Liver (tissue), 9 donors: ENCODE measurements around the gene EPSTI1. TPM values are rescaled to one million over a fixed set of nuclear protein-coding genes. Genes with fewer than 3 reads are reported as not detected.

Source experiments
- DNase-seq: peaks from one replicate; pipeline ENCODE4 v3.0.0-alpha.2; 2017; ENCODE audit warnings: low spot score
- H3K27ac ChIP-seq, 2 donors: one replicate each; pipeline ENCODE4 v1.7.0; 2013; ENCODE audit warnings: inconsistent platforms in 2 of 2, low read length in 2 of 2, control low read depth in 1 of 2, low read depth in 1 of 2, mild to moderate bottlenecking in 1 of 2
- H3K27me3 ChIP-seq, 4 donors: one replicate each; pipeline versions ENCODE4 v1.6.1 to v1.7.0; 2013; ENCODE audit warnings: low read length in 3 of 4, inconsistent platforms in 1 of 4, mild to moderate bottlenecking in 1 of 4, moderate library complexity in 1 of 4; ENCODE audit not compliant: control insufficient read depth in 4 of 4, insufficient read depth in 4 of 4
- H3K36me3 ChIP-seq, 4 donors: one replicate each; pipeline versions ENCODE4 v1.6.1 to v1.7.0; 2013; ENCODE audit warnings: low read length in 3 of 4, mild to moderate bottlenecking in 3 of 4, low read depth in 1 of 4, moderate library complexity in 1 of 4; ENCODE audit not compliant: control insufficient read depth in 4 of 4, insufficient read depth in 3 of 4
- H3K4me1 ChIP-seq, 4 donors: one replicate each; pipeline versions ENCODE4 v1.6.1 to v1.7.0; 2013; ENCODE audit warnings: low read length in 3 of 4, mild to moderate bottlenecking in 3 of 4, moderate library complexity in 1 of 4; ENCODE audit not compliant: control insufficient read depth in 4 of 4, insufficient read depth in 4 of 4
- H3K4me3 ChIP-seq, 3 donors: one replicate each; pipeline versions ENCODE4 v1.6.1 to v1.7.0; 2013; ENCODE audit warnings: low read length in 3 of 3, control low read depth in 1 of 3, low read depth in 1 of 3, mild to moderate bottlenecking in 1 of 3
- H3K9ac ChIP-seq, 2 donors: one replicate each; pipeline ENCODE4 v1.7.0; 2013; ENCODE audit warnings: low read length in 2 of 2, mild to moderate bottlenecking in 2 of 2, moderate library complexity in 2 of 2, control low read depth in 1 of 2, low read depth in 1 of 2
- H3K9me3 ChIP-seq, 4 donors: one replicate each; pipeline versions ENCODE4 v1.6.1 to v1.7.0; 2013; ENCODE audit warnings: low read length in 3 of 4; ENCODE audit not compliant: control insufficient read depth in 4 of 4
- EGR1 ChIP-seq, 2 donors: IDR thresholded peaks; 2 replicates each; pipeline ENCODE4 v1.6.1; 2016 to 2018; ENCODE audit warnings: antibody characterized with exemption in 2 of 2, low read depth in 2 of 2
- FOXA1 ChIP-seq: IDR thresholded peaks from 2 replicates; pipeline ENCODE4 v1.6.1; 2016; ENCODE audit warnings: antibody characterized with exemption
- FOXA2 ChIP-seq: IDR thresholded peaks from 2 replicates; pipeline ENCODE4 v1.6.1; 2016; ENCODE audit warnings: antibody characterized with exemption
- GABPA ChIP-seq, 2 donors: IDR thresholded peaks in 1 of 2; conservative IDR thresholded peaks in 1 of 2; 2 replicates each; pipeline ENCODE4 v1.6.1; 2016; ENCODE audit warnings: antibody characterized with exemption in 2 of 2, mild to moderate bottlenecking in 1 of 2, moderate library complexity in 1 of 2
- HNF4G ChIP-seq: IDR thresholded peaks from 2 replicates; pipeline ENCODE4 v1.6.1; 2016; ENCODE audit warnings: antibody characterized with exemption
- JUND ChIP-seq, 2 donors: IDR thresholded peaks; 2 replicates each; pipeline ENCODE4 v1.6.1; 2016; ENCODE audit warnings: antibody characterized with exemption in 2 of 2
- NR2F2 ChIP-seq: IDR thresholded peaks from 2 replicates; pipeline ENCODE4 v1.6.1; 2016; ENCODE audit warnings: antibody characterized with exemption
- RAD21 ChIP-seq, 2 donors: IDR thresholded peaks; 2 replicates each; pipeline ENCODE4 v1.6.1; 2016; ENCODE audit warnings: antibody characterized with exemption in 2 of 2, mild to moderate bottlenecking in 2 of 2
- RXRA ChIP-seq, 2 donors: IDR thresholded peaks; 2 replicates each; pipeline ENCODE4 v1.6.1; 2017 to 2018; ENCODE audit warnings: antibody characterized with exemption in 2 of 2, mild to moderate bottlenecking in 1 of 2
- SP1 ChIP-seq: IDR thresholded peaks from 2 replicates; pipeline ENCODE4 v1.6.1; 2018; ENCODE audit warnings: antibody characterized with exemption, mild to moderate bottlenecking
- YY1 ChIP-seq: IDR thresholded peaks from 2 replicates; pipeline ENCODE4 v1.6.1; 2016; ENCODE audit warnings: antibody characterized with exemption, mild to moderate bottlenecking
- WGBS: extraction: QIAGEN DNeasy Blood & Tissue Kit; methylation state at CpG from one replicate; pipeline ENCODE4 v1.1.7; 2013; 5-methylcytosine and 5-hydroxymethylcytosine counted together
- polyA plus RNA-seq, 2 donors: library from polyadenylated mRNA; stranded (reverse) in 1 of 2; unstranded in 1 of 2; fragments of 200-250 nt in 1 of 2; fragments of >200 nt in 1 of 2; fragmentation: Nextera tagmentation in 1 of 2; extraction: Ambion mirVana in 1 of 2; gene quantifications; one replicate each; pipeline versions ENCODE4 v1.2.1 to v1.2.3, GENCODE V29; 2013 to 2015
- total RNA-seq, 2 donors: library from RNA; depleted of rRNA; stranded (reverse); fragments of >200 nt; gene quantifications; one replicate each; pipeline ENCODE4 v1.2.3, GENCODE V29; 2014
- TF ChIP-seq, protein P1 (sequence below): IDR thresholded peaks from 2 replicates; pipeline ENCODE4 v1.6.1; 2016; ENCODE audit warnings: antibody characterized with exemption
- TF ChIP-seq, protein P2 (sequence below): fragments of 150-350 bp; IDR thresholded peaks from 2 replicates; pipeline ENCODE4 v1.5.1; 2017; ENCODE audit warnings: improper control_type of control experiment, low read depth, low read length; ENCODE audit not compliant: missing input control
- TF ChIP-seq, protein P3 (sequence below): IDR thresholded peaks from 2 replicates; pipeline ENCODE4 v1.6.1; 2016; ENCODE audit warnings: antibody characterized with exemption
- TF ChIP-seq, protein P4 (sequence below): IDR thresholded peaks from 2 replicates; pipeline ENCODE4 v1.6.1; 2016; ENCODE audit warnings: antibody characterized with exemption
- TF ChIP-seq, protein P5 (sequence below): IDR thresholded peaks from 2 replicates; pipeline ENCODE4 v1.6.1; 2016; ENCODE audit warnings: antibody characterized with exemption, mild to moderate bottlenecking
- donor health status: healthy.
- donor health status: healthy.
- donor health status: healthy.
- donor health status: healthy.
- donor health status: healthy.

The EPSTI1 gene
- total and polyA plus RNA-seq, 4 donors = 2.1 to 20.3 (median 4.2) TPM

DNA sequence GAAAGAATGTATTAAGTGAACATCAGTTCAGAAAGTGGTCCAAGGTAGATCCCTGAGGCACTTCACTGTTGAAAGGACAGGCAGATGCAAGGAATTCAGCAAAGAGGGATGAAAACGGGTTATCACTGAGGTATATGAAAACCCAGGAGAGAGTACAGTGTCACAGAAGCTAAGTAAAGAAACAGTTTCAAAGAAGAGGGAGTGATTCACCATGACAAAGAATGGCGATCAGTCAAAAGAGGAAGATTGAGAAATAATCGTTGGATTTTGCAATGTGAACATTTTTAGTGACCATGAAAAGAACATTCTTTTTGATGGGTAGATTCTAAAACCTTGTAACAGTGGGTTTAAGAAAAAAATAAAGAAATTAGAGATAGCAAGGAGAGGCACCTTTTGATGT lies 99.3 kb downstream of the EPSTI1 start:
- no peaks in the 10 kb centered on the region for H3K27me3 ChIP-seq
- H3K4me1 ChIP-seq = no peaks in the 10 kb centered on the region
- H3K9ac ChIP-seq = no peak overlapping the region
- H3K36me3 ChIP-seq = peaks cover 0 to 11% (median 2%) of the 10 kb centered on the region in 4 donors
- TF ChIP-seq, protein P1, sequence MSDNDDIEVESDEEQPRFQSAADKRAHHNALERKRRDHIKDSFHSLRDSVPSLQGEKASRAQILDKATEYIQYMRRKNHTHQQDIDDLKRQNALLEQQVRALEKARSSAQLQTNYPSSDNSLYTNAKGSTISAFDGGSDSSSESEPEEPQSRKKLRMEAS = no peak
- TF ChIP-seq JUND (IDR thresholded peaks at IDR 0.05) (no peak), NR2F2 (no peak)
- TF ChIP-seq, protein P2, sequence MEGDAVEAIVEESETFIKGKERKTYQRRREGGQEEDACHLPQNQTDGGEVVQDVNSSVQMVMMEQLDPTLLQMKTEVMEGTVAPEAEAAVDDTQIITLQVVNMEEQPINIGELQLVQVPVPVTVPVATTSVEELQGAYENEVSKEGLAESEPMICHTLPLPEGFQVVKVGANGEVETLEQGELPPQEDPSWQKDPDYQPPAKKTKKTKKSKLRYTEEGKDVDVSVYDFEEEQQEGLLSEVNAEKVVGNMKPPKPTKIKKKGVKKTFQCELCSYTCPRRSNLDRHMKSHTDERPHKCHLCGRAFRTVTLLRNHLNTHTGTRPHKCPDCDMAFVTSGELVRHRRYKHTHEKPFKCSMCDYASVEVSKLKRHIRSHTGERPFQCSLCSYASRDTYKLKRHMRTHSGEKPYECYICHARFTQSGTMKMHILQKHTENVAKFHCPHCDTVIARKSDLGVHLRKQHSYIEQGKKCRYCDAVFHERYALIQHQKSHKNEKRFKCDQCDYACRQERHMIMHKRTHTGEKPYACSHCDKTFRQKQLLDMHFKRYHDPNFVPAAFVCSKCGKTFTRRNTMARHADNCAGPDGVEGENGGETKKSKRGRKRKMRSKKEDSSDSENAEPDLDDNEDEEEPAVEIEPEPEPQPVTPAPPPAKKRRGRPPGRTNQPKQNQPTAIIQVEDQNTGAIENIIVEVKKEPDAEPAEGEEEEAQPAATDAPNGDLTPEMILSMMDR = no peak
- TF ChIP-seq, protein P3, sequence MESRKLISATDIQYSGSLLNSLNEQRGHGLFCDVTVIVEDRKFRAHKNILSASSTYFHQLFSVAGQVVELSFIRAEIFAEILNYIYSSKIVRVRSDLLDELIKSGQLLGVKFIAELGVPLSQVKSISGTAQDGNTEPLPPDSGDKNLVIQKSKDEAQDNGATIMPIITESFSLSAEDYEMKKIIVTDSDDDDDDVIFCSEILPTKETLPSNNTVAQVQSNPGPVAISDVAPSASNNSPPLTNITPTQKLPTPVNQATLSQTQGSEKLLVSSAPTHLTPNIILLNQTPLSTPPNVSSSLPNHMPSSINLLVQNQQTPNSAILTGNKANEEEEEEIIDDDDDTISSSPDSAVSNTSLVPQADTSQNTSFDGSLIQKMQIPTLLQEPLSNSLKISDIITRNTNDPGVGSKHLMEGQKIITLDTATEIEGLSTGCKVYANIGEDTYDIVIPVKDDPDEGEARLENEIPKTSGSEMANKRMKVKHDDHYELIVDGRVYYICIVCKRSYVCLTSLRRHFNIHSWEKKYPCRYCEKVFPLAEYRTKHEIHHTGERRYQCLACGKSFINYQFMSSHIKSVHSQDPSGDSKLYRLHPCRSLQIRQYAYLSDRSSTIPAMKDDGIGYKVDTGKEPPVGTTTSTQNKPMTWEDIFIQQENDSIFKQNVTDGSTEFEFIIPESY = no peak
- no peaks in the 10 kb centered on the region for H3K9me3 ChIP-seq
- 74% methylated on average over 3 of the region's 3 CpGs for WGBS
- no peak overlapping the region for H3K27ac ChIP-seq
- H3K4me3 ChIP-seq = no peak overlapping the region
- DNase-seq = no peak

DNA sequence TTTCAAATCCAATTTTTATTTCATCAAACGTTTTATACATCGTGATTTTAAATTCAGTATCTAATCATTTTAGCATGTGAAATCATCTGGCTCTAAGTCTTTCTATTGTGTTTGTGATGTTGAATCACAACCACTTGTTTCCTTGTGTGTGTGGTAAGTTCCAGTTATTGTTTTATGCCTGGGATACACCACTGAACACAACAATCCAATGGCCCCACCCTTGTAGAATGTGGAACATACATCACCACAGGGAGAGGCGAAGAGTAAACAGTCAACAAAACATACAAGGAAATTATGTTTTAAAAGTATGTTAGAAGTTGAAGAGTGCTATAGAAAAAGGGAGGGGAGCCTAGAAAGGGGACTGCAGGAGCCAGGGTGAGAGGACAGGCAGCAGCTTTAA lies 100.5 kb downstream of the EPSTI1 start:
- Histone ChIP-seq H3K4me1 (no peaks in the 10 kb centered on the region), H3K36me3 (peaks cover 0 to 5% (median 3%) of the 10 kb centered on the region in 4 donors), H3K9ac (no peak overlapping the region), H3K9me3 (no peaks in the 10 kb centered on the region), H3K27me3 (no peaks in the 10 kb centered on the region), H3K27ac (no peak overlapping the region), H3K4me3 (no peak overlapping the region)
- WGBS = 90% methylated on average over 3 of the region's 3 CpGs
- no peak for DNase-seq
- TF ChIP-seq JUND (IDR thresholded peaks at IDR 0.05) (no peak), YY1 (no peak), EGR1 (IDR thresholded peaks at IDR 0.05; ENCODE audit: low read depth in 2 of 2) (no peak), HNF4G (no peak), FOXA2 (no peak), GABPA (IDR thresholded peaks at IDR 0.05 in 1 of 2, conservative IDR thresholded peaks at IDR 0.05 in 1 of 2) (no peak), NR2F2 (no peak), RXRA (IDR thresholded peaks at IDR 0.05) (no peak), SP1 (no peak), FOXA1 (no peak), RAD21 (IDR thresholded peaks at IDR 0.05) (no peak)
- TF ChIP-seq, protein P3 = no peak
- TF ChIP-seq, protein P1 = no peak
- TF ChIP-seq, protein P4, sequence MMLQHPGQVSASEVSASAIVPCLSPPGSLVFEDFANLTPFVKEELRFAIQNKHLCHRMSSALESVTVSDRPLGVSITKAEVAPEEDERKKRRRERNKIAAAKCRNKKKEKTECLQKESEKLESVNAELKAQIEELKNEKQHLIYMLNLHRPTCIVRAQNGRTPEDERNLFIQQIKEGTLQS = no peak
- TF ChIP-seq, protein P5, sequence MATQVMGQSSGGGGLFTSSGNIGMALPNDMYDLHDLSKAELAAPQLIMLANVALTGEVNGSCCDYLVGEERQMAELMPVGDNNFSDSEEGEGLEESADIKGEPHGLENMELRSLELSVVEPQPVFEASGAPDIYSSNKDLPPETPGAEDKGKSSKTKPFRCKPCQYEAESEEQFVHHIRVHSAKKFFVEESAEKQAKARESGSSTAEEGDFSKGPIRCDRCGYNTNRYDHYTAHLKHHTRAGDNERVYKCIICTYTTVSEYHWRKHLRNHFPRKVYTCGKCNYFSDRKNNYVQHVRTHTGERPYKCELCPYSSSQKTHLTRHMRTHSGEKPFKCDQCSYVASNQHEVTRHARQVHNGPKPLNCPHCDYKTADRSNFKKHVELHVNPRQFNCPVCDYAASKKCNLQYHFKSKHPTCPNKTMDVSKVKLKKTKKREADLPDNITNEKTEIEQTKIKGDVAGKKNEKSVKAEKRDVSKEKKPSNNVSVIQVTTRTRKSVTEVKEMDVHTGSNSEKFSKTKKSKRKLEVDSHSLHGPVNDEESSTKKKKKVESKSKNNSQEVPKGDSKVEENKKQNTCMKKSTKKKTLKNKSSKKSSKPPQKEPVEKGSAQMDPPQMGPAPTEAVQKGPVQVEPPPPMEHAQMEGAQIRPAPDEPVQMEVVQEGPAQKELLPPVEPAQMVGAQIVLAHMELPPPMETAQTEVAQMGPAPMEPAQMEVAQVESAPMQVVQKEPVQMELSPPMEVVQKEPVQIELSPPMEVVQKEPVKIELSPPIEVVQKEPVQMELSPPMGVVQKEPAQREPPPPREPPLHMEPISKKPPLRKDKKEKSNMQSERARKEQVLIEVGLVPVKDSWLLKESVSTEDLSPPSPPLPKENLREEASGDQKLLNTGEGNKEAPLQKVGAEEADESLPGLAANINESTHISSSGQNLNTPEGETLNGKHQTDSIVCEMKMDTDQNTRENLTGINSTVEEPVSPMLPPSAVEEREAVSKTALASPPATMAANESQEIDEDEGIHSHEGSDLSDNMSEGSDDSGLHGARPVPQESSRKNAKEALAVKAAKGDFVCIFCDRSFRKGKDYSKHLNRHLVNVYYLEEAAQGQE = no peak
- TF ChIP-seq, protein P2 = no peak
